T follicular helper cell (primary cell): ENCODE measurements around the gene CHCHD1.
"Not testable (repeated sequence)": the region's sequence is repeated elsewhere in the genome, so short reads cannot be mapped to it uniquely, and the experiment has no call there.

Experiments used
- DNase-seq: peaks from one replicate; pipeline ENCODE4 v3.0.0-alpha.2; 2020; ENCODE audit warnings: low read depth

The CHCHD1 gene

DNA sequence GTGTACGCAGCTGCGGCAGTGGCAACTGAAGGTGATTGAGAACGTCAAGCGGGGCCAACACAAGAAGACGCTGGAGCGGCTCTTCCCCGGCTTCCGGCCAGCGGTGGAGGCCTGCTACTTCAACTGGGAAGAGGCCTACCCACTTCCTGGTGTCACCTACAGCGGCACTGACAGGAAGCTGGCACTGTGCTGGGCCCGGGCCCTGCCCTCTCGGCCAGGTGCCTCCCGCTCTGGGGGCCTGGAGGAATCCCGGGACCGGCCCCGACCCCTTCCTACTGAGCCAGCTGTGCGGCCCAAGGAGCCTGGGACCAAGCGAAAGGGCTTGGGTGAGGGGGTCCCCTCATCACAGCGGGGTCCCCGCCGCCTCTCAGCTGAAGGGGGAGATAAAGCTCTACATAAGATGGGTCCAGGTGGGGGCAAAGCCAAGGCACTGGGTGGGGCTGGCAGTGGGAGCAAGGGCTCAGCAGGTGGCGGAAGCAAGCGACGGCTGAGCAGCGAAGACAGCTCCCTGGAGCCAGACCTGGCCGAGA is 10.1 kb downstream of the CHCHD1 start:
- DNase-seq: no peak

DNA sequence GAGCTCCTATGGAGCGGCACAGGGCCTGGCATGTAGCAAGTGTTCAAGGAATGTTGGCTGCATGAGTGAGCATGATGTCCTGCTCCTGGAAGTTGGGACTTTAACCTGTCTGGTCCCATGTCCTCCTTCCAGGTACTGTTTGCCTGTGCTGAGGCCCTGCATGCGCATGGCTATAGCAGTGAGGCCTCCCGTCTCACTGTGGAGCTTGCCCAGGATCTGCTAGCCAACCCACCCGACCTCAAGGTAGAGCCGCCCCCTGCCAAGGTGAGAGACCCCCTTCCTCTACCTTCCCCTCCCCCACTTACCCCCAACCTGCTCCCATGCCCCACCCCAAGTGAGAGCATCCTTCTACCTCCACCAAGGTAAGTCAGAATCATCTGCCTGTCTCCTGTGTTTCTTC is 11.6 kb downstream of the CHCHD1 start:
- DNase-seq: no peak

DNA sequence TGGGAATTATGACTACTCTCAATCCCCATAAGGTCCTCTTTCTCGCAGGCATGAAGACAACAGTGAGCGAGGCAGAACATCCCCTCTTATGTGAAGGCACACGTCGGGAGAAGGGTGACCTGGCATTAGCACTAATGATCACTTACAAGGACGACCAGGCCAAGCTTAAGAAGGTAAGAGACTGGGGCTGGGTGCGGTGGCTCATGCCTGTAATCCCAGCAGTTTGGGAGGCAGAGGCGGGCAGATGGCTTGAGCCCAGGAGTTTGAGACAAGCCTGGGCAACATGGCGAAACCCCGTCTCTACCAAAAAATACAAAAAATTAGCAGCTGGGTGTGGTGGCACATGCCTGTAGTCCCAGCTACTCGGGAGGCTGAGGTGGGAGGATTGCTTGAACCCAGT is 13.6 kb downstream of the CHCHD1 start:
- DNase-seq: not testable (repeated sequence)

DNA sequence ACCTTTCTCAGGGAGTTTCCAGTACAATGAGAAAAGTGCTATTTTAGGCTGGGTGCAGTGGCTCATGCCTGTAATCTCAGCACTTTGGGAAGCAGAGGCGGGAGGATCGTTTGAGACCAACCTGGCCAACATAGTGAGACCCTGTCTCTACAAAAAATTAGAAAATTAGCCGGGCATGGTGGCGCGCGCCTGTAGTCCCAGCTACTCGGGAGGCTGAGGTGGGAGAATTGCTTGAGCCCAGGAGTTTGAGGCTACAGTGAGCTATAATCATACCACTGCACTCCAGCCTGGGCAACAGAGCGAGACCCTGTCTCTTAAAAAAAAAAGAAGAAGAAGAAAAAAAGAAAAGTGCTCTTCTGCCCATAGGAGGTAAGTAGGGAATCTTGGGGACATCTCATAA is 14.2 kb downstream of the CHCHD1 start:
- not testable (repeated sequence) for DNase-seq

DNA sequence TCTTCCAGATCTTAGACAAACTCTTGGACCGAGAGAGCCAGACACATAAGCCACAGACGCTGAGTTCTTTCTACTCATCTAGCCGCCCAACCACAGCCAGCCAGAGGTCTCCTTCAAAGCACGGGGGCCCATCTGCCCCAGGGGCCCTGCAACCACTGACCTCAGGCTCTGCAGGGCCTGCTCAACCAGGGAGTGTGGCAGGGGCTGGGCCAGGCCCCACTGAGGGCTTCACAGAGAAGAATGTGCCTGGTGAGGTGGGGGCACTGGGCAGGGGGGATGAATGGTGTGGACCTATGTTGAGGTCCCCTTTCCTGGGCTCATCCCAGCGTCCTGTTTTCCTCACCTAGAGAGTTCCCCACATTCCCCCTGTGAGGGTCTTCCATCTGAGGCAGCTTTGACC is 14.9 kb downstream of the CHCHD1 start:
- DNase-seq: no peak

DNA sequence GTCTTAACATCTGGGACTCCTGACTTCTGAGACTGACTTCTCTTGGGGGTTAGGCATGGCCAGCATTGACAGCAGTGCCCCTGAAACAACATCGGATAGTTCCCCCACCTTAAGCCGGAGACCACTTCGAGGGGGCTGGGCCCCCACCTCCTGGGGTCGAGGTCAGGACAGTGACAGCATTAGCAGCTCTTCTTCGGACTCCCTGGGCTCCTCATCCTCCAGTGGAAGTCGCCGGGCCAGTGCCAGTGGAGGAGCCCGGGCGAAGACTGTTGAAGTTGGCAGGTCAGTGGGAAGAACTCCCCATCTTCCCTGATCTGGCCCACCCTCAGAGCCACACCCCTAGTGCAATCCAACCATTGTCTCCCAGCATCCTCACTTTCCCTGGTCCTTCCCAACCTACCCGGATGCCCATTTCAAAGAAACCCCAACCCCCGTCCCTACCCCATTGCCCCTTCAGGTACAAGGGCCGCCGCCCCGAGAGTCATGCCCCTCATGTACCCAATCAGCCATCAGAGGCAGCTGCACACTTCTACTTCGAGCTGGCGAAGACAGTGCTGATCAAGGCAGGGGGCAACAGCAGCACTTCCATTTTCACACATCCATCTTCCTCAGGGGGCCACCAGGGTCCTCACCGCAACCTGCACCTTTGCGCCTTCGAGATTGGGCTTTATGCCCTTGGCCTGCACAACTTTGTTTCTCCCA is 15.6 kb downstream of the CHCHD1 start:
- DNase-seq: no peak

DNA sequence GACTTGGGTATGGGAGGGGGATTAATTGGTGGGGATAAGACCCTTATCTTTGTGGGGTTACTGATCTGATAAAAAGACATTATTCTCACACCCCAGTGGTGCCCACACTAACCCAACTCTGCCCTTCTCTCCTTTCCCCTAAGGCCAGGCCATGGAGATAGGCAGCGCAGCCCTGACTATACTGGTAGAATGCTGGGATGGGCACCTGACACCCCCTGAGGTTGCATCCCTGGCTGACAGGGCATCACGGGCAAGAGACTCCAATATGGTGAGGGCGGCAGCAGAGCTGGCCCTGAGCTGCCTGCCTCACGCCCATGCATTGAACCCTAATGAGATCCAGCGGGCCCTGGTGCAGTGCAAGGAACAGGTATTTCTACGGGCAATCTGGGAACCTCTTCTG is 16.2 kb downstream of the CHCHD1 start:
- DNase-seq: no peak

DNA sequence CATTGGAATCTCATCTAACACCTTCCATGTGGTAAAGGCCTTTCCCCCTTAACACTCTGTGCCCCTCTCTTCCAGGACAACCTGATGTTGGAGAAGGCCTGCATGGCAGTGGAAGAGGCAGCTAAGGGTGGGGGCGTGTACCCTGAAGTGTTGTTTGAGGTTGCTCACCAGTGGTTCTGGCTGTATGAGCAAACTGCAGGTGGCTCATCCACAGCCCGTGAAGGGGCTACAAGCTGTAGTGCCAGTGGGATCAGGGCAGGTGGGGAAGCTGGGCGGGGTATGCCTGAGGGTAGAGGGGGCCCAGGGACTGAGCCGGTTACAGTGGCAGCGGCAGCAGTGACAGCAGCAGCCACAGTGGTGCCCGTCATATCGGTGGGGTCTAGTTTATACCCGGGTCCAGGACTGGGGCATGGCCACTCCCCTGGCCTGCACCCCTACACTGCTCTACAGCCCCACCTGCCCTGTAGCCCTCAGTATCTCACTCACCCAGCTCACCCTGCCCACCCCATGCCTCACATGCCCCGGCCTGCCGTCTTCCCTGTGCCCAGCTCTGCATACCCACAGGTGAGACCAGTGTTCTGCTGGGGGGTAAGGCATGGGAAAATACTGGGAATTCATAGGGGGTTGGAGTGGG is 17.2 kb downstream of the CHCHD1 start:
- no peak for DNase-seq

DNA sequence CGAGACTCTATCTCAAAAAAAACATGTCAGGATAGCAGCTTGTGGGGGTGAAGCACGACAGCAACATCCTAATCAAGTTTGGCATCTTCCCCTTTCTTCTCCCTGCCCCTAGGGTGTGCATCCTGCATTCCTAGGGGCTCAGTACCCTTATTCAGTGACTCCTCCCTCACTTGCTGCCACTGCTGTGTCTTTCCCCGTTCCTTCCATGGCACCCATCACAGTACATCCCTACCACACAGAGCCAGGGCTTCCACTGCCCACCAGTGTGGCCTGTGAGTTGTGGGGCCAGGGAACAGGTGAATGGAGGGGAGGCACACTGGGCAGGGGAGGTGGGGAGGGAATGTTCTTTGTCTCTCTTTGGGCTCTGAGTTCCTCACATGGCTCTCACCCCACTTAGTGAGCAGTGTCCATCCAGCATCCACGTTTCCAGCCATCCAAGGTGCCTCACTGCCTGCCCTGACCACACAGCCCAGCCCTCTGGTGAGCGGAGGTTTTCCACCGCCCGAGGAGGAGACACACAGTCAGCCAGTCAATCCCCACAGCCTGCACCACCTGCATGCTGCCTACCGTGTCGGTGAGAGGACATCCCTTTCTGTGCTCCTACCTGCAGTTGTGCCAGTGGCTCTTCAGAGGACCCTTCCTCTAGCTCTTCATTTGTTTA is 18.2 kb downstream of the CHCHD1 start:
- no peak for DNase-seq

DNA sequence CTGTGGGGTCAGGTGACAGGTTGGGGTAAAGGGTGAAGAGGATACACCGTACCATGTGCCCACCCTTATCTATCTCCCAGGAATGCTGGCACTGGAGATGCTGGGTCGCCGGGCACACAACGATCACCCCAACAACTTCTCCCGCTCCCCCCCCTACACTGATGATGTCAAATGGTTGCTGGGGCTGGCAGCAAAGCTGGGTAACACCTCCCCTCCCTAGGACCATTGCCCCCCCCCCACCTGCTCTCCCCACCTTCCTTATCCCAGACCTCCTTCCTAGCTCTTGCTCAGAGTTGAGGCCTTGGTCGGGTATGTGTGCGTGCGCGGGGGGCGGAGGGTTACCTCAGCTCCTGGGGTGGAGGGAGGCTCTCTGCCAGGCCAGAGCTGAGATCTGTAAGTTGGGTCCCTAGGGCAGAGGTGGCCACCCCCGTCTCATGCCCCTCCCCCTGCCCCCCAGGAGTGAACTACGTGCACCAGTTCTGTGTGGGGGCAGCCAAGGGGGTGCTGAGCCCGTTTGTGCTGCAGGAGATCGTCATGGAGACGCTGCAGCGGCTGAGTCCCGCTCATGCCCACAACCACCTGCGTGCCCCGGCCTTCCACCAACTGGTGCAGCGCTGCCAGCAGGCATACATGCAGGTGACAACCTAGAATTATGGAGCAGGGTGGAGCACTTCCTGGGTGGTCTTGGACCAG is 18.9 kb downstream of the CHCHD1 start:
- no peak for DNase-seq

DNA sequence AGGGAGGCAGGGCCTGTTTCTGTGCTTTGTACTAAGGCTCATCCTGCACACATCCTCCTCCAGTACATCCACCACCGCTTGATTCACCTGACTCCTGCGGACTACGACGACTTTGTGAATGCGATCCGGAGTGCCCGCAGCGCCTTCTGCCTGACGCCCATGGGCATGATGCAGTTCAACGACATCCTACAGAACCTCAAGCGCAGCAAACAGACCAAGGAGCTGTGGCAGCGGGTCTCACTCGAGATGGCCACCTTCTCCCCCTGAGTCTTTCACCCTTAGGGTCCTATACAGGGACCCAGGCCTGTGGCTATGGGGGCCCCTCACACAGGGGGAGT is 19.4 kb downstream of the CHCHD1 start:
- no peak for DNase-seq

DNA sequence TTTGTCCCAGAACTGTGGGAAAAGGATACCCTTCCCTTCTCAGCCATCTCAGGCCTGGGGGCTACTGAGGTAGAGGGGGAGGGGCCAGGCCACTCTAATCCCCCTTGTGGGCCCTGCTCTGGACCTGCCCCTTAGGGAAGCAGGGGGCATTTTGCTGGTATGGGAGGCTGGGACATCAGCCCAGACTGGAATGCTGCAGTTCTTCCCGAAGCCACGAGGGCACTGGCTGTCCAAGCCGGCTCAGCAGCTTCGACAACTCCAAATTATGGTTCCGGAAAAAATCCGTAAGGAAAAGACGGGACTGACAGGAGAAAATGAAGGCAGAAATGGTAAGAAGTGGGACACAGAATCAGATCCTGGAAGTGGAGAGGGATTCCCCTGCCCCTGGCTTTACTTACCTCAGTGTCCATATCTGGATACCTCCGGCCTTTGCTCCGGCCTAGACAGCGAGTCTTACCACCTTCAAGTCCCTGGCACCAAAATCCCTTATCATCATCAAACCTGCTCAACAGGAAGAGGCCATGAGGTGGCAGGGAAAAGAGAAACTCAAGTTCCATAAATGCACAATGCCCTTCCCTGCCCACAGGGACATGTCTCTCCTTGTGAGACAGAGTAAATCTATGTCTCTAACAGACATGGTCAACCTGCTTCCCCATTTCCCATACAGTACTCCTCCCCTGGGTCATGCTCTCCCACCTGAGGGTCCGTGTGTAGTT is 20.6 kb downstream of the CHCHD1 start:
- no peak for DNase-seq

DNA sequence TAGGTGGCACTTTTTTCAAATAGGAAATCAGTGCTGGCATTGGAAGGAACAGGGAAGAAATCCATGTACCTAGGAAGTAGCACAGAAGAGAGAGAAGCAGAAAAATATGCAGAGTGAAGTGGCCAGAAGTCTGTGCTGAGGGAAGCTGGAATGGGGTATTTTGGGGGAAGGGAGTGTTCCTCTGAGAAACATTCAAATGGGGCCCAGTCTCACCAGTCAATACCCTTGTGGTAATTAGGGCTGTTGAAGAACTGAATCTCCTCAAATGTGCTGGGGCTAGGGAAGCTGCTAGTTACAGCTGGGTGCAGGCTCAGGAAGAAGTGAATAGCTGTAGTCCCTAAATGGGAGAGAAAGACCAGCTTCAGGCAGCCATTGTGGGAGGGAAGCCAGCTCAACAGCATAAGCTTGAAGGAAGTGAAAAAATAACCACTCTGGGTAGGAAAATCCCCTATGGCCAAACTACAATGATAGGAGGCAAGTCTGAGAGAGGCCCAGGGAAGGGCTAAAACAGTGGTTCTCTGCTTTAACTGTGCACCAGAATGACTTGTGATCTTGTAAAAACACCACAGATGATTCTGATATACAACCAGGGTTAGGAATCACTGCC is 21.9 kb downstream of the CHCHD1 start:
- DNase-seq: no peak

DNA sequence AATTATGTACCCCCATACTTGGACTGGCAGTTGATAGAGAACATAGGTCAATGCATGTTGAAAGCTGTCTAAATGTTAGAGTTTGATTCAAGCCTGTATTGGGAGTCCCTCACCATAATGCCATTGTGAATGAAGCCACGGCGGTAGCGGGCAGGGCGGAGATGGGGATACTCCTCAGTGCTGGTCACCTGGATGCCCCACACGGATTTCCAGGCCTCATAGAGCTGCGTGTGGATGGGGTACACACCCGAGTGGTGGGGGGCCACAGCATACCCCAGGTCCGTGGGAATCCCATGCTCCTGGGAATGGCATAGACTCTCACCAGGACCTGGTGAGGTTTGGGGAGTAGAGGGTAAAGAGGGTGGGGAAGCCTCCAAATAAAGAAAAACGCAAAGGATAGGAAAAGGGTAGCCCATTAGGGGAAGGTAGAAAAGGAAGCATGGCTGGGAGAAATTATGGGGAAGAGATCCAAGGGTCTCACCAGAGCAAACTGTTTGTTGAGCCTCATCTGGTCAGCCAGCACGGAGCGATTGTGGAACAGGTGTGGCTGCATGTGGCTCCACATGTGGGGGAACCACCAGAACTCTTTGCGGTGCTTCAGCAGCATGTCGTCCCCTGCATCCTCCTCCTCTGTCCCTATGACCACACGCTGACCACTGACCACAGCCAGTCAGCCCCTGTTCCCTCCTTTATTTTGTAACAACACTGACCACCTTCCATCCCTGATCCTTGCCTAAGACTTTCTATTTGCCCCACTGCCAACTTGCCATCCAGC is 24.5 kb downstream of the CHCHD1 start:
- no peak for DNase-seq

DNA sequence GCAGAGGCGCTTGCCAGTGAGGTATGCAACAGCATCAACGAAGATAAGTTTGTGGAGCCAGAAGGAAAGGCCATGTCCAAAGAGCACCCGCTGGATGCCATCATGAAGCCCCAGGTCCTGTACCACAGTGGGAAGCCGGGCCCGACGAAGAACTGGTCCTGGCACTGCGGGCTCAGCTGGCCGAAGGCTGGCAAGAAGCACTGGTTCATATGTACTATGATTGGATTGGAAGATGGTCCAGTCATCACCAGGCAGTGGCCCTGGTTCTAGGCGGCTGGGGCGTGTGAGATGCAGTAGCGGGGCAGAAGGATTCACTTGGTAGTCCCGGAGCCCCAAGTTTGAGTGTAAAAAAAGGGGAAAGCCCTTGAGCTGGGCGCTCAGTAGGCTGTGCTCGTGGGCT is 25.6 kb downstream of the CHCHD1 start:
- DNase-seq: no peak

DNA sequence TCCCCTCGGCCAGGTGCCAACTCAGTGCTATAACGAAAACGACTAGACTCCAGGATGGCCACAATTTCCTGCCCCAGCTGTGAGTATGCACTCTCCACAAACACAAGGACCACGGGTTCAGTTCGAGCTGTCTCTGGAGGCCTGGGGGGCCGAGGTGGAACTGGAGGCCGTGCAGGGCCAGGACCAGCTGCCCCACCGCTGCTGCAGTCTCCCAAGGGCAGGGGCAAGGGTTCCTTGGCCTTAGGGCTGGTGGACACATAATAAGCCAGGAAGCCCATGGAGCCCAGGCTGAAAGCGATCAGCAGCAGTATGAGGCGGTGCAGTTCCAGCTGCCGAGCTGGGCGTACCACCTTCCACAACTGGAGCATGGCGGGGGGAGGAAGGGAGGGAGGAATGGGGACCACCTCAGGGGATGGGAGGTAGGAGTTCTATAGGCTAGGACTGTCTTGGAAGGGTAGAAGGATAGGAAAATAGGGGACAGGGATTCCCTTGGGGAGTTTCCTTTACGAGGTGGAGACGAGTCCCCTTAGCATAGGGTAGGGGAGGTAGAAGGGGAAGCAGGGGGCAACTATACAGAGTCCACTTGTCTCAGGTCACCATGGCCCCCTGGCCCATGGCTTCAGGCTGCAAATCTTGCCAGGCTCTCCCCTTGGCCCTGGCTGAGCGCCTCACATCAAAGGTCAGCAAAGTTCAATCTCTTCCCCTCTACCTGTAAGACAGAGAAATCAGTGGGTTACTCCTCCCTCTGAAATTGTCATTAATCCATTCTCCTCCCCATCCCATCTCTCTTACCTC is 26.4 kb downstream of the CHCHD1 start:
- DNase-seq: no peak

DNA sequence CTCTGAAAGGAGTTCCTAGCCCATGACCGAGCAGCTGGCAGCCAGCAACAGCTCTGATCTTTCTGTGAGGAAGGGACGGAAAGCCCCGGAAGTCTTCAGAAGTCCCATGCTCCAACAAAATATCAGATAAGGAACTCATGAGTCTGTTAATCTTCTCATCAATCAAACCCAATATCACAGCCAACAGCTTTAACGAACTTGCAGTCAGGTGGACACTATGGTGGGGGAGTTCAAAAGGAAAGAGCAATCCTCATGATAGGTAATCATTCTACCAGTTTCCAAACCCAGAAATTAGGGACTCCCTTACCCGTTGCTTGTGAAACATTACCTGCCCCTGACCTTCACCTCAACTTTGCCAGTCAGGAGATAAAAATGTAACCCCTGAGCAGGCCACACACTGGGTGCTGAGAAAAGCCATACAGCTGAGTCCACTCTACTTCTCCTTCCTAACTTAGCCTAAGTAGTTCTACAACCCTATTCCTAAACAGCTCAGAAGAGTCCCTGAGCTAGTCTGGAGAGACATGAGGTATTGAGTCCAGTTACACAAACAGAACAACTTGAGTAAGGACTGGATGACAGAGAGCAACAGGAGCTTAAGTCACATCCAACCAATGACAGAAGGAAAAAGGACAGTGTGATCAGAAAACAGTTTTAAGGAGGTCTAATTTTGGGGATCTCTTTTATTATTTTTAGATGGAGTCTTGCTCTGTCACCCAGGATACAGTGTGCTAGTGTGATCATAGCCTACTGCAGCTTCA is 27.4 kb downstream of the CHCHD1 start:
- no peak for DNase-seq

DNA sequence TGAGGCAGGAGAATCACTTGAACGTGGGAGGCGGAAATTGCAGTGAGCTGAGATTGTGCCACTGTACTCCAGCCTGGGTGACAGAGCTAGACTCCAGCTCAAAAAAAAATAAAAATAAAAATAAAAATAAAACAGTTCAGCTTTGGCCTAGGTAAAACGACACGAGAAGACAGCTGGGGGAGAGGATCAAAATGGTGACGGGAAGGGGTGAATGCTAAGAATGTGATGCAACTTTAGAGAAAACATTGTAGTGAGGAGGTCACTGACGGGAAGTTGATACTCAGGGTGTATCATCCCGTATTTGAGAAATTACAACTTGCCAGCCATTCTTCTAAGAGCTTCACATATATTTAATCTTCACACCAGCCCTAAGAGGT is 28.5 kb downstream of the CHCHD1 start:
- DNase-seq: no peak

DNA sequence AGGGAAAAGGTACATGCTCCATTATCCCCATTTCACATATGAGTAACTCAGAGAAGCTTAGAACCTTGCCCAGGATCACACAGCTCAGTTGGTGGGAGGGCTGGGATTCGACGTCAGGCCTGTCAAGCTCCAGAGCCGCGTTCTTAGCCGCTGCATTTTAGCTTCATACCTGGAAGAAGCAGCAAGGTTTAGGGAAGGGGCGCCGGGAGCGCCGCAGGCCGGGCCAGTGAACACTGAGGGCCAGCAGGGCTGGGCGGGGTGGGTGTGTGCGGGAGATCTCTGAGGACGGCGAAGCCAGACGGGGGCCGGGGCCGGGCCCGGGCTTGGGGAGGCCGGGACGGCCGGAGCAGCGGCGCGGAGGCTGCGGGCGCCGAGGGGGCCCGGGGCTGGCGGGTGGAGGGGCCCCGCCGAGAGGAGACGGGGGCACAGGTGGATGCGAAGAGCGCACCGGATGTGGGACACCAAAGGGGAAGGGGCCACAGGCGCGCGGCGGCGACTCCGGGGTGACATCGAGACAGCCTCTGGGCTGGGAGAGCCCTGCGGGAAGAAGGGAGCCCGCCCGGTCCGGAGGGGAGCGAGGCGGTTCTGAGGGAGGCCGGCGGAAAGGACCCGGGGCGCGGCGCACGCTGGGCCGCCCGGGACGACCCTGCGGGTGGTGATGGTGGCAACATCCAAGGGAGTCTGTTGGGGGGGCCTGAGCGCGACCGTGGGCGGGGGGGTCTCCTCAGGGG is 29.1 kb downstream of the CHCHD1 start:
- DNase-seq: peak; percentile 42
